GM06990 (cell line): ENCODE data around the gene DDX23.

ENCODE experiments used
- DNase-seq: peaks from one replicate; pipeline ENCODE4 v3.0.0-alpha.2; 2011; ENCODE audit not compliant: insufficient read length; ENCODE audit errors: extremely low read depth
- H3K27me3 ChIP-seq: replicated peaks from 2 replicates; pipeline ENCODE4 v1.6.0; 2011; ENCODE audit warnings: low read length; ENCODE audit not compliant: control insufficient read depth, insufficient read depth
- H3K36me3 ChIP-seq: 2 replicates; pipeline ENCODE4 v1.5.1; 2011; ENCODE audit warnings: low read length; ENCODE audit not compliant: control insufficient read depth, insufficient read depth
- H3K4me3 ChIP-seq: replicated peaks from 2 replicates; pipeline ENCODE4 v1.5.1; 2011; ENCODE audit warnings: low read depth, mild to moderate bottlenecking, control low read depth, low read length
- CTCF ChIP-seq: IDR thresholded peaks from 2 replicates; pipeline ENCODE4 v1.5.1; 2011; ENCODE audit warnings: low read length, control low read depth, mild to moderate bottlenecking, inconsistent platforms; ENCODE audit not compliant: insufficient read depth, poor library complexity, severe bottlenecking

DDX23 gene

GRCh38 chr12:48788524-48788853, 63.5 kb downstream of the DDX23 start:
- H3K4me3 ChIP-seq, result no peak overlapping the region; the same call in 1 of the 2 replicates
- no peak for TF ChIP-seq CTCF
- no peak for DNase-seq

GRCh38 chr12:48787791-48788523, 64.0 kb downstream of the DDX23 start:
- Histone ChIP-seq H3K36me3 (no peaks in the 10 kb centered on the region), H3K27me3 (peaks cover 4% of the 10 kb centered on the region), H3K4me3 (no peak overlapping the region)
- TF ChIP-seq CTCF, result no peak
- no peak for DNase-seq

More at GRCh38 chr12:48788524-48788853, 63.5 kb downstream of the DDX23 start:
- peaks cover 4% of the 10 kb centered on the region for H3K27me3 ChIP-seq
- H3K36me3 ChIP-seq, result no peaks in the 10 kb centered on the region

DNA sequence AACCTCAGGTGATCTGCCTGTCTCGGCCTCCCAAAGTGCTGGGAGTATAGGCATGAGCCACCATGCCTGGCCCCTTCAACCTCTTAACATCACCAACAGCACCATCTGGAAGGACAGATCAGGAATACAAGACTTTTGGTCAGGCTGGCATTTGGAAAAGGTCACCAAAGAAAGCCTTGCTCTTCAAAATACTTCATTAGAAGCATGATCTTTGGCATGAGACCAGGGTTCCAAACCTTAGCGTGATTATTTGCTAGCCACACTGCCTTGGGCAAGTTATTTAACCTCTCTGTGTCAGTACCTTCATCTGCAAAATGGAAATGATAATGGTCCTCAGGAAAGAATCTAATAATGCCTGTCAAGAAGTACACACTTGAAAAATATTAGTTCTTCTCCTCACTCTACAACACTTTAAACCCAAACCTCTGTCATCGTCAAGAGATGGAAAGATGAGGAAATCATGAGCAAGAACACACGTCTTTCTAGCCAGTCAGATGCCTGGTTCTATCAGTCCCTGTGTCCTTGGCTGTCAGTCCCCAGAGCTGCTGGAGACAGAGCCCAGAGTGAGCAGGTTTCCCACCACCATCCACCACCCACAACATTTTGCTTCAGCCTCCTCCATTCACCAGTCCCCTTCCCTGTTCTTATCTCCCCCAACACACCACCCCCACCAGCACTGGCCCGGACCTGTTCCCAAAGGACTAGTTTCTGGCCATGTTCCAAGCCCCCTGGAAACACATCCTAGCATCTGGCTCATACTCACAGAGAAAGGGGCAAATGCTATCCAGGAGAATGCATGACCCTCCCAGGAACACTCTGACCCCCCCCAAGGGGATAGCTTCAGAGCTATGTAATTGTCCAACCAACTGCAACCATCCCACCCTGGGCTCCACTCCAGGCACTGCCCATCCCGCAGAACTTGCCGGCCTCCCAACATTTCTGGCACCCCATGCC, 65.1 kb downstream of the DDX23 start:
- no peak for DNase-seq
- TF ChIP-seq CTCF, result no peak
- H3K36me3 ChIP-seq, result no peaks in the 10 kb centered on the region
- H3K27me3 ChIP-seq, result peaks cover 4% of the 10 kb centered on the region
- H3K4me3 ChIP-seq, result no peak overlapping the region

DNA sequence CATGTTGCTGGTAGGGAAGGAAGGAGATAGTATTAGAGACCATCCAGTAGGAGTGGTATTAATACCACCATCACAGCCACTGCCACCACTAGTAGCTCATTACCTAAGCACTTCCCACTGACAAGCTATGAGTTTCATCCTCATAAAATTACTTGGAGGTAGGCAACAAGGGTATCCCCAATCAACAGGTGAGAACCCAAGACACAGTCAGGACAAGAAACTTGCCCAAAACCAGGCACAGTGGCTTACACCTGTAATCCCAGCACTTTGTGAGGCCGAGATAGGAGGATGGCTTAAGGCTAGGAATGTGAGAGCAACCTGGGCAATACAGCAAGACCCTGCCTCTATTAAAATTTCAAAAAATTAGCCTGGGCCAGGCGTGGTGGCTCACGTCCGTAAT, 68.5 kb downstream of the DDX23 start:
- no peaks in the 10 kb centered on the region for H3K36me3 ChIP-seq
- H3K4me3 ChIP-seq, result no peak overlapping the region
- H3K27me3 ChIP-seq, result peaks cover 4% of the 10 kb centered on the region
- no peak for DNase-seq
- TF ChIP-seq CTCF, result no peak

- no peak for DNase-seq
- H3K4me3 ChIP-seq, result no peak overlapping the region
- H3K36me3 ChIP-seq, result no peaks in the 10 kb centered on the region
These were observed 69.2 kb downstream of the DDX23 start for GRCh38 chr12:48782457-48783395.

More at GRCh38 chr12:48782457-48783395, 69.2 kb downstream of the DDX23 start:
- peaks cover 4% of the 10 kb centered on the region for H3K27me3 ChIP-seq
- TF ChIP-seq CTCF, result no peak
